ENCODE measurements around the gene SEMA3F.

SEMA3F gene

DNA sequence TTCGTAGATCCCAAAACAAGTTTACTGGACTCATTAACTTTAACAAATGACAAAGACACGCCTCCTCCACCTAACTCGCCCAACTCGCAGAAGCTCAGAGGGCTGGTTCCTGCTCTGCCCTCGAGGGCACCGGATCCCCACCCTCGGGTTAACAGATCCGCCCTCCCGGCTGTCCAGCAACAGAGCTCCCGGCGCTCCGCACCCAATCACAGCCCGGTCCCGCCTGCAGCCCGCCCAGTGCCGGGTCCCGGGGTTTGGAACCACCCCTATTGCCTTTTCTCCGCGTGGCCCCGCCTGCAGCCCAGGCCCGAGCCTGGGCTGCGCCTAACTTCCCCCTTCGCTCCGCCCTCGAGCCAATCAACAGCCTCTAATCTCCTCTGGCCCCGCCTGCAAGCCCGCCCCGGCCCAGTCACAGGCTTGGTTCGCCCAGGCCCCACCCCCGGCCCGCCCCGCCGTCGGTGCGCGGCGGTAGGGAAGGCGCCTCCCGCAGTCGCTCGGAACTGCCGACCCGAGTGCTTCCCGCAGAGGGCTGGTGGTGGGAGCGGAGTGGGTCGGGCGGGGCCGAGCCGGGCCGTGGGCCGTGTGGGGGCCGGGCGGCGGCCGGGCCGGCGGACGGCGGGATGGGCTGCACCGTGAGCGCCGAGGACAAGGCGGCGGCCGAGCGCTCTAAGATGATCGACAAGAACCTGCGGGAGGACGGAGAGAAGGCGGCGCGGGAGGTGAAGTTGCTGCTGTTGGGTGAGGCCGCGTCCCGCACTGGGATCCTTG is 80.8 kb downstream of the SEMA3F start, which contains the start of gene GNAI2:
Gene GNAI2, plus strand, starts transcription at position 489 of the 768 bp plus-strand sequence. Its CDS starts 132 bp downstream, at position 621.
- DNase-seq (peak; percentile 99), ATAC-seq (peak; percentile 95)

DNA sequence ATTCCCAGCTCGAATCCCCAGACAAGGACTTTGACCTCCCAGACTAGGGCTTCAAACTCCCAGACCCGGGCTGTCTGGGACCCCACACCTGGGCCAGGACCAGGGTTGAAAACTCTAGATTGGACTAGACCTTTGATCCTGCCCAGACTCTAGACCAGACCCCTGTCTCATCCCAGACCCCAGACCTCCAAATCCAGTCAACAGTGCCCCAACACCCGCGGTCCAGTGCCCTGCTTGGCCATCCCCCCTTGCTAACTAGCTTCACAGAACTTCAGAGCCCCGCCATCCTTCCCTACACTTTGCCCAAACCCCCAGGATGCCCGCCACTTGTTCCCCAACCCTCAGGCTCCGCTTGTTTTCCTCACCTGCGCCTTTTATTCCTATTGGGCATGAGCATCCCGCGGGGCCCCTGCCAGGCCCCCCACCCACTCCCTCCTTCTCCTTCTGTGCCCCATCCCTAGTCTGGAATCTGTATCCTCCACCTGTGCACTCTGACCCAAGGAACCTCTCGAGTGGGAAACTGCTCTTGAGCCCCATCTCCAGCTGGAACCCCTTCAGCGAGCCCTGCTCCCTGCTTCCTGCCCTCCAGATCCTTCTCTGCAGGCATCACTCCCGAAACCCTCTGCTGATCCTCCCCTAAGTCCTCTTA is 81.5 kb downstream of the SEMA3F start:
- ATAC-seq (no peak), DNase-seq (no peak)

- DNase-seq = peak; percentile 51
- ATAC-seq = no peak
Observed at GRCh38 chr3:50237133-50237651, 82.1 kb downstream of the SEMA3F start.

- DNase-seq (peak; percentile 89), ATAC-seq (peak; percentile 57)
Observed at GRCh38 chr3:50237754-50238548, 82.8 kb downstream of the SEMA3F start.

- no peak for DNase-seq
- ATAC-seq = no peak
Observed at GRCh38 chr3:50238549-50239026, 83.5 kb downstream of the SEMA3F start.
